SU-DHL-6 (cell line): ENCODE data around the gene PCDHB9.
"Not testable (repeated sequence)": the region's sequence is repeated elsewhere in the genome, so short reads cannot be mapped to it uniquely, and the experiment has no call there.

Experiments used
- EZH2phosphoT487 ChIP-seq: fragments of 200-600 bp; sonication (generic), shearing (Covaris generic); conservative IDR thresholded peaks from 2 replicates; pipeline ENCODE4 v1.6.1; 2018; ENCODE audit warnings: mild to moderate bottlenecking, antibody characterized with exemption, low read length, moderate library complexity, mixed read lengths
- TF ChIP-seq, protein P1 (sequence below): fragments of 200-600 bp; sonication (generic); IDR thresholded peaks from one replicate; pipeline ENCODE4 v1.5.1; 2017; ENCODE audit warnings: antibody characterized with exemption, mild to moderate bottlenecking, low read length, moderate library complexity; ENCODE audit not compliant: insufficient read depth, poor library complexity, severe bottlenecking

DNA sequence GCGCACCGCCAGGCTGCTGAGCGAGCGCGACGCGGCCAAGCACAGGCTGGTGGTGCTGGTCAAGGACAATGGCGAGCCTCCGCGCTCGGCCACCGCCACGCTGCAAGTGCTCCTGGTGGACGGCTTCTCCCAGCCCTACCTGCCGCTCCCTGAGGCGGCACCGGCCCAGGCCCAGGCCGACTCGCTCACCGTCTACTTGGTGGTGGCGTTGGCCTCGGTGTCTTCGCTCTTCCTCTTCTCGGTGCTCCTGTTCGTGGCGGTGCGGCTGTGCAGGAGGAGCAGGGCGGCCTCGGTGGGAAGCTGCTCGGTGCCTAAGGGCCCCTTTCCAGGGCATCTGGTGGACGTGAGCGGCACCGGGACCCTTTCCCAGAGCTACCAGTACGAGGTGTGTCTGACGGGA is 14.7 kb downstream of the PCDHB9 start:
- TF ChIP-seq, protein P1, sequence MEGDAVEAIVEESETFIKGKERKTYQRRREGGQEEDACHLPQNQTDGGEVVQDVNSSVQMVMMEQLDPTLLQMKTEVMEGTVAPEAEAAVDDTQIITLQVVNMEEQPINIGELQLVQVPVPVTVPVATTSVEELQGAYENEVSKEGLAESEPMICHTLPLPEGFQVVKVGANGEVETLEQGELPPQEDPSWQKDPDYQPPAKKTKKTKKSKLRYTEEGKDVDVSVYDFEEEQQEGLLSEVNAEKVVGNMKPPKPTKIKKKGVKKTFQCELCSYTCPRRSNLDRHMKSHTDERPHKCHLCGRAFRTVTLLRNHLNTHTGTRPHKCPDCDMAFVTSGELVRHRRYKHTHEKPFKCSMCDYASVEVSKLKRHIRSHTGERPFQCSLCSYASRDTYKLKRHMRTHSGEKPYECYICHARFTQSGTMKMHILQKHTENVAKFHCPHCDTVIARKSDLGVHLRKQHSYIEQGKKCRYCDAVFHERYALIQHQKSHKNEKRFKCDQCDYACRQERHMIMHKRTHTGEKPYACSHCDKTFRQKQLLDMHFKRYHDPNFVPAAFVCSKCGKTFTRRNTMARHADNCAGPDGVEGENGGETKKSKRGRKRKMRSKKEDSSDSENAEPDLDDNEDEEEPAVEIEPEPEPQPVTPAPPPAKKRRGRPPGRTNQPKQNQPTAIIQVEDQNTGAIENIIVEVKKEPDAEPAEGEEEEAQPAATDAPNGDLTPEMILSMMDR = not testable (repeated sequence)
- TF ChIP-seq EZH2phosphoT487 = not testable (repeated sequence)
